NCI-H1436 treated with DMSO at 0.1 percent for 48 hours (cell line): ENCODE measurements around the gene FAM43A.

Experiments
- DNase-seq: peaks from one replicate; lab custom pipeline; 2025; lab: John Stamatoyannopoulos, UW

The FAM43A gene

GRCh38 chr3:194675680-194676079 is 10.0 kb upstream of the FAM43A start:
- DNase-seq = no peak

GRCh38 chr3:194676471-194676870 is 9.2 kb upstream of the FAM43A start:
- no peak for DNase-seq

- DNase-seq = no peak
Measured at GRCh38 chr3:194680888-194681615, 4.6 kb upstream of the FAM43A start.

GRCh38 chr3:194682189-194682693 is 3.4 kb upstream of the FAM43A start:
- DNase-seq = no peak

- DNase-seq = peak; percentile 64
Measured at GRCh38 chr3:194682694-194683310, 2.9 kb upstream of the FAM43A start.

- DNase-seq = no peak
Measured at GRCh38 chr3:194683380-194683779, 2.3 kb upstream of the FAM43A start.

GRCh38 chr3:194685065-194685717 is 492 bp upstream of the FAM43A start:
- DNase-seq = no peak

- no peak for DNase-seq
Measured at GRCh38 chr3:194686414-194686815, 732 bp downstream of the FAM43A start.

- DNase-seq = no peak
Measured at GRCh38 chr3:194686816-194687637, 1.3 kb downstream of the FAM43A start.

- peak; percentile 35 for DNase-seq
Measured at GRCh38 chr3:194687638-194688199, 2.0 kb downstream of the FAM43A start.

- DNase-seq = no peak
Measured at GRCh38 chr3:194688200-194688740, 2.6 kb downstream of the FAM43A start.

GRCh38 chr3:194688946-194689345 is 3.3 kb downstream of the FAM43A start:
- no peak for DNase-seq

GRCh38 chr3:194689493-194689944 is 3.8 kb downstream of the FAM43A start:
- no peak for DNase-seq

GRCh38 chr3:194690501-194691372 is 5.1 kb downstream of the FAM43A start:
- peak; percentile 76 for DNase-seq

GRCh38 chr3:194691481-194692283 is 6.0 kb downstream of the FAM43A start:
- DNase-seq = no peak

- no peak for DNase-seq
Measured at GRCh38 chr3:194696702-194697101, 11.0 kb downstream of the FAM43A start.

- DNase-seq = no peak
Measured at GRCh38 chr3:194702545-194702944, 16.9 kb downstream of the FAM43A start.

GRCh38 chr3:194705227-194705626 is 19.5 kb downstream of the FAM43A start:
- no peak for DNase-seq

- DNase-seq = no peak
Measured at GRCh38 chr3:194705761-194706160, 20.1 kb downstream of the FAM43A start.

GRCh38 chr3:194707147-194707540 is 21.5 kb downstream of the FAM43A start:
- no peak for DNase-seq
